AG04449 (cell line): ENCODE results near the gene ZNF532.

Experiments
- CTCF ChIA-PET: fragments of 350-600 bp; formaldehyde crosslinking; extraction: SDS; loops from one replicate; lab custom pipeline; 2021; ENCODE audit warnings: antibody characterized with exemption; lab: Yijun Ruan, JAX
- POLR2A ChIA-PET: fragments of 400-600, 350-600 bp; formaldehyde crosslinking; extraction: SDS; loops from one replicate; lab custom pipeline; 2020; ENCODE audit warnings: antibody characterized with exemption, inconsistent platforms; lab: Yijun Ruan, JAX
- DNase-seq: peaks from one replicate; pipeline ENCODE4 v3.0.0-alpha.2; 2010; ENCODE audit warnings: low read depth, low spot score
- H3K4me3 ChIP-seq: 2 replicates; pipeline ENCODE4 v1.5.1; 2011; ENCODE audit warnings: low read depth, mild to moderate bottlenecking, control low read depth, low read length
- CTCF ChIP-seq: IDR thresholded peaks from one replicate; pipeline ENCODE4 v1.5.1; 2011; ENCODE audit warnings: mild to moderate bottlenecking, moderate library complexity, low read length, control low read depth, inconsistent platforms; ENCODE audit not compliant: insufficient read depth; ENCODE audit errors: missing control alignments

Gene ZNF532

GRCh38 chr18:58898010-58898799 is 33.5 kb downstream of the ZNF532 start:
- no peak for TF ChIP-seq CTCF
- no peak for DNase-seq
- no peak overlapping the region for H3K4me3 ChIP-seq
- ChIA-PET POLR2A (no interaction called here), CTCF (no interaction called here)

GRCh38 chr18:58900015-58900649 is 35.5 kb downstream of the ZNF532 start:
- no peak for DNase-seq
- no peak overlapping the region for H3K4me3 ChIP-seq
- ChIA-PET POLR2A (no interaction called here), CTCF (interaction anchor here (1.4 kb wide), 1 partner anchor 119 kb away, joined by 4 read pairs; no protein-coding TSS in a partner anchor)
- no peak for TF ChIP-seq CTCF

GRCh38 chr18:58901143-58901542 is 36.5 kb downstream of the ZNF532 start:
- H3K4me3 ChIP-seq, result no peak overlapping the region
- ChIA-PET CTCF (interaction anchor here (0.8 kb wide), 1 partner anchor 128 kb away, joined by 3 read pairs; no protein-coding TSS in a partner anchor), POLR2A (no interaction called here)
- no peak for DNase-seq
- TF ChIP-seq CTCF, result no peak

- POLR2A ChIA-PET, result no interaction called here
- CTCF ChIA-PET, result interaction anchor here (0.8 kb wide), 1 partner anchor 127 kb away, joined by 3 read pairs; no protein-coding TSS in a partner anchor
- DNase-seq, result no peak
- no peak for TF ChIP-seq CTCF
- H3K4me3 ChIP-seq, result no peak overlapping the region
Observed at GRCh38 chr18:58901783-58902182, 37.1 kb downstream of the ZNF532 start.

GRCh38 chr18:58902961-58903360 is 38.3 kb downstream of the ZNF532 start:
- ChIA-PET CTCF (interaction anchor here (1.0 to 1.1 kb wide), 2 partner anchors 15 to 20 kb away, joined by 3 read pairs; no protein-coding TSS in a partner anchor), POLR2A (no interaction called here)
- no peak for DNase-seq
- no peak overlapping the region for H3K4me3 ChIP-seq
- no peak for TF ChIP-seq CTCF

- ChIA-PET POLR2A (no interaction called here), CTCF (interaction anchor here (1.0 kb wide), 2 partner anchors 16 to 135 kb away, joined by 3 read pairs; no protein-coding TSS in a partner anchor)
- no peak for DNase-seq
- TF ChIP-seq CTCF, result no peak
- no peak overlapping the region for H3K4me3 ChIP-seq
Observed at GRCh38 chr18:58903533-58903932, 38.9 kb downstream of the ZNF532 start.
